ENCODE results near the gene SEPTIN2. TPM values are rescaled to one million over a fixed set of nuclear protein-coding genes. Genes with fewer than 3 reads are reported as not detected.

The SEPTIN2 gene
- total and polyA plus RNA-seq, 2 donors (not counting 3 experiments of a cell fraction or from before 2014, with no cell fraction given): 427 to 512 TPM

DNA sequence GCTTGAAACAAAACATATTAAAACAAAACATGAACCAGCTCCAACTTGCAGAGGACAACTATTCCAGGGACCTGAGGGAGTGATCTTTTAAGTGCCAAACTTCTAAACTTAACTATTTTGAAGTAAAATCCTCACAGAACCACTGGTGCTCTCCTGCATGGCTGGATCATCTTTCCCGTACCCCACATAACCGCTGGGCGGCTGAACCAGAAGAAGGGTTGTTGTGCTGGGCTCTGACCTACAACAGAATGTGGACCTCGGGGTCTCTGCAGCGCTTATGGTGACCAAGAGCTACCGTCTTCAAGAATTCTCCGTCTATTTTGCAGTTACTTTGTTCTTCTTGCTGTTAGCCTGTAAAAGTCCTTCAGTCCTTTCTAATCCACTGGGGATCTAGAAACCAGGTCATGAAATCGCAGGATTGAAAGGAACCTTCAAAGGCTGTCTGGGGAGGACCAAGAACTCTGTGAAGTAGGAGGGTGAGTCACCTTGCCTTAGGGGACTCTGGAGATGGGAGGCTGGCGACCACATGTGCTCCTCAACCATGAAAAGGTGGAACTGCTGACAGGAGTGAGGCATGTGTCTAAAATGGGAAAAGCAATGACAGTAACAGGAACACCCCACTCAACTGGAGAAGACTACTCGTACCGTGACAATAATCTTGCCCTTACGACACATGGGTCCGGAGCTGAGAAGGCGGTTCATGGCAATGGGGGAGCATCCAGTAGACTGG lies 46.8 kb upstream of the SEPTIN2 start:
- ChIA-PET POLR2A (no interaction called here), CTCF (interaction anchor here (1.6 kb wide), 1 partner anchor 14 kb away, joined by 6 read pairs; no protein-coding TSS in a partner anchor)
- Histone ChIP-seq H3K4me3 (replicated peaks in 1 of 3; ENCODE audit: insufficient read depth in 1 of 3, low read depth in 1 of 3, low read length in 3 of 3) (no peak overlapping the region), H3K79me2 (ENCODE audit: control insufficient read depth, insufficient read depth, low read length) (peaks cover 75% of the 10 kb centered on the region), H3K9me1 (replicated peaks; ENCODE audit: control insufficient read depth, extremely low read depth, insufficient read depth, low read length) (no peaks in the 10 kb centered on the region), H4K20me1 (replicated peaks; ENCODE audit: control insufficient read depth, extremely low read depth, insufficient read depth, low read length) (peaks cover 9% of the 10 kb centered on the region), H3K27ac (ENCODE audit: insufficient read depth, low read depth, low read length) (no peak overlapping the region), H3K9me3 (replicated peaks; ENCODE audit: control insufficient read depth, insufficient read depth, low read length) (no peaks in the 10 kb centered on the region), H3K4me2 (ENCODE audit: insufficient read depth, low read length) (no peak overlapping the region), H2AFZ (ENCODE audit: low read depth, low read length) (no peak overlapping the region), H3K27me3 (ENCODE audit: control insufficient read depth in 2 of 2, insufficient read depth in 2 of 2, low read length in 2 of 2) (no peaks in the 10 kb centered on the region), H3K4me1 (ENCODE audit: control insufficient read depth, extremely low read depth, insufficient read depth, low read length) (peaks cover 27% of the 10 kb centered on the region), H3K9ac (replicated peaks; ENCODE audit: extremely low read depth, insufficient read depth, low read length) (no peak overlapping the region), H3K36me3 (ENCODE audit: control insufficient read depth in 2 of 2, extremely low read depth in 1 of 2, insufficient read depth in 2 of 2, low read length in 2 of 2) (peaks cover 14 to 18% of the 10 kb centered on the region in 2 experiments)
- TF ChIP-seq EZH2 (IDR thresholded peaks at IDR 0.05; ENCODE audit: borderline replicate concordance, low read depth, low read length, severe bottlenecking) (no peak), MYC (IDR thresholded peaks at IDR 0.05; ENCODE audit: low read depth, low read length) (no peak), POLR2A (IDR thresholded peaks at IDR 0.05; ENCODE audit: low read depth, low read length) (no peak), POLR2AphosphoS5 (IDR thresholded peaks at IDR 0.05; ENCODE audit: insufficient read depth, low read depth, low read length) (no peak), GATA2 (IDR thresholded peaks at IDR 0.05; ENCODE audit: insufficient read depth, insufficient read length, low read depth, low read length) (no peak), JUN (IDR thresholded peaks at IDR 0.05; ENCODE audit: borderline replicate concordance, insufficient read depth, insufficient read length, low read depth) (no peak), MAX (IDR thresholded peaks at IDR 0.05; ENCODE audit: insufficient read depth, insufficient read length) (no peak), CTCF (IDR thresholded peaks at IDR 0.05; ENCODE audit: extremely low read depth in 1 of 2, insufficient read depth in 1 of 2, low read depth in 1 of 2, low read length in 2 of 2) (no peak), FOS (IDR thresholded peaks at IDR 0.05; ENCODE audit: borderline replicate concordance, insufficient read depth, low read length) (no peak)
- intact Hi-C loops (cut with micrococcal nuclease) (no loop called here), dilution Hi-C loops (cut with MboI; ENCODE audit: extremely low pct_ligation_motif_present, low sequenced_read_pairs) (no loop called here)
- DNase-seq (ENCODE audit: low read depth, low spot score) (no peak), FAIRE-seq (peak; percentile 66)
- BruUV-seq (replicated peaks): no TSS peak
